ENCODE results near the gene HPS1.

Gene HPS1

DNA sequence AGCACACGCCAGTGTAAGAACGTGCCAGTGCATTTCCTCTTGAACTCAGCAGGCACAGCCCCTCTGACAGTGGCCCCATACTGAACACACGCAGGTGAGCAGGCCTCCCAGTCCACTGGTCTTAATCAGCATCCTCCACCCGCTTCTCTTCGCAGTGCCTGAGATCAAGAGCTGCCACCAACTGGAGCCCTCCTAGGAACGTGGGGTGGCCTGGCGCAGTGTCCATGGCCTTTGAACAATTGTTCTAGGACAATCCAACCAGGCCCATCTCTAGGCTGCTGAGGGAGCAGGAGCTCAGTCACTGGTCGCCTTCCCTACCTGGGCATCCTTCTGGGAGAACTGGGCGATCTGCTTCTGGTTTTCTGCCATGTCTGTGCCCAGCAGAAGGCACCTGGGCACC lies 47.0 kb downstream of the HPS1 start:
- 97% methylated on average over 8 of the region's 9 CpGs for WGBS (ENCODE audit: insufficient coverage)
- CTCF ChIA-PET: interaction anchor here (0.8 kb wide), 1 partner anchor 43 kb away, joined by 3 read pairs; no protein-coding TSS in a partner anchor
- no peaks in the 10 kb centered on the region for H3K9me3 ChIP-seq (ENCODE audit: control extremely low read depth in 1 of 5, control insufficient read depth in 4 of 5, insufficient read depth in 2 of 5, low read depth in 1 of 5, low read length in 4 of 5)
- DNase-seq: no peak
- POLR2A ChIA-PET: no interaction called here
- peaks cover 0 to 18% (median 7%) of the 10 kb centered on the region in 4 experiments for H3K36me3 ChIP-seq (ENCODE audit: control insufficient read depth in 4 of 4, insufficient read depth in 4 of 4, low read length in 3 of 4)
- no peak overlapping the region for H3K4me3 ChIP-seq (ENCODE audit: control insufficient read depth in 1 of 7, extremely low read depth in 1 of 7, insufficient read depth in 4 of 7, low read depth in 2 of 7, low read length in 6 of 7)
- no peak overlapping the region for H3K27ac ChIP-seq (ENCODE audit: insufficient read depth in 1 of 2, low read depth in 1 of 2, low read length in 2 of 2, poor library complexity in 1 of 2, severe bottlenecking in 2 of 2)
- H3K27me3 ChIP-seq (replicated peaks in 2 of 5; ENCODE audit: control insufficient read depth in 4 of 5, insufficient read depth in 5 of 5, low read length in 4 of 5): no peaks in the 10 kb centered on the region
- no peaks in the 10 kb centered on the region for H3K4me1 ChIP-seq (ENCODE audit: control extremely low read depth in 1 of 4, control insufficient read depth in 4 of 4, insufficient read depth in 4 of 4, low read length in 3 of 4)

DNA sequence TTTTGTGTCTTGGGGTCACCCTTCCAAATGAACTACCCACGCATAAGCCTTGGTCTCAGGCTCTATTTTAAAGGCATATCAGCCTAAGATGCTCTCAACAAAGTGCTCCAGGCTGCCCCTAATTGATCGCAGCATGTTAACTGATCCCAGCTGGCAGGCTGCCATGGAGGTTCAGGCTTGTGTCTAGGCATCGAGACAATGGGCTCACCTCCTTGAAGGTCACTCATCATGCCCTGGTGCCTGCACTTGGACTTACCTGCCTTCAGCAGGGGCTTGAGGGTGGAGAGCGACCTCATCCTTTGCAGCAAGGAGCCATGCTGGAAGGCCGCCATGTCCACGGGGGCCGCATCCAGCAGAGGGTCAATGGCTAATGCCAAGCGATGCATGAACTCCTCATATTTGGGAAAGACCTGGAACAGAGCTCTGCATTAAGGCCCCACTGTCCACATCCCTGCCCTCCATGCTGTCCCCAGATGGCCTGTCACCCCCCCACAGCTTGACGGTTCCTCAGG lies 49.6 kb downstream of the HPS1 start:
- ChIA-PET CTCF (interaction anchor here (1.3 to 2.2 kb wide), 3 partner anchors 9 to 28 kb away, joined by 3 to 5 read pairs (median 3); no protein-coding TSS in a partner anchor), POLR2A (no interaction called here)
- WGBS (ENCODE audit: insufficient coverage): 98% methylated on average over 8 of the region's 9 CpGs

DNA sequence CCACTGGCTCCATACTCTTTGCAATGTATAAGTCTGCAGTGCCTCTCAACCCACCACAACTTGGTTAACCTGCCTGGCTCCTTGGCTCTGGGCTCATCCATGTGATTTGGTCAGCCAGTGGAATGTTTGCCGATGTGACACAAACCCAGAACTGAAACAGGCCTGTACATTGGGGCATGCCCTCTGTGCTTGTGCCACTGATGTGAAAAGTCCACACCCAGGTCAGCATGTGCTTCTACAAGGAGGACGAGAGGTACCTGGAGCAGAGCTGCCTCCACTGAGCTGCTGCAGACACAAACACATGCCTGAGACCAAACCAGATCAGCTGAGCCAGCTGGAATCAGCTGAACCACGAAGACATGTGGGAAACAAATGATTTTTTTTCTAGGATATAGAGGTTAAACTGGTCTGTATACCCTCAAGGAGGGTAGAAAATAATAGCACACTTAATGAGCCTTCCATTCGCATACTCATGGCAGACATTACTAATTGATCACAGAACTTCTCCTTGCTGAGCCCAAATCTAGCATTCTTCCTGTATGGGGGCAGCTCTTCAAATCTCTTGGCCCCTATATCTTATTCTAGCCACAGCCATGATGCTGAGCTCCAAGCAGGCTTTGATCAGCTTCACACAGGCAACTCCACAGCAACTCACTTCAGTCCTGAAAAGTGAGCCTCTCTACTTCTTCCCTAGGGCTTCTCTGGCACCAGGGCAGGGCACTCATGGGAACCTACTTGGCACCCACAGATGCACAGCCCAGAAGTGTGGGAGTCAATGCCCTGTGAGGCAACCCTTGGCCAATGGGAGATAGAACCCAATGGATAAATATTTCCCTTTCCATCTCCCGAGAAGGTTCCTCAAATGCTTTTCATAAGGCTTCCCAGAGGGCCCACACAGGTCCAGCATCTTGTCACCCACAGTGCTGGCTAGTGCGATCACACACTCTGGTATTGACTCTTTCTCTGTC lies 50.4 kb downstream of the HPS1 start:
- H3K9me3 ChIP-seq (ENCODE audit: control extremely low read depth in 1 of 5, control insufficient read depth in 4 of 5, insufficient read depth in 2 of 5, low read depth in 1 of 5, low read length in 4 of 5): no peaks in the 10 kb centered on the region
- ChIA-PET POLR2A (no interaction called here), CTCF (interaction anchor here (0.7 to 1.4 kb wide), 4 partner anchors 12 to 29 kb away, joined by 3 read pairs; no protein-coding TSS in a partner anchor)
- H3K36me3 ChIP-seq (ENCODE audit: control insufficient read depth in 4 of 4, insufficient read depth in 4 of 4, low read length in 3 of 4): peaks cover 0 to 21% (median 4%) of the 10 kb centered on the region in 4 experiments
- H3K27me3 ChIP-seq (replicated peaks in 2 of 5; ENCODE audit: control insufficient read depth in 4 of 5, insufficient read depth in 5 of 5, low read length in 4 of 5): no peaks in the 10 kb centered on the region
- no peak for DNase-seq
- no peak overlapping the region for H3K27ac ChIP-seq (ENCODE audit: insufficient read depth in 1 of 2, low read depth in 1 of 2, low read length in 2 of 2, poor library complexity in 1 of 2, severe bottlenecking in 2 of 2)
- no peak overlapping the region for H3K4me3 ChIP-seq (ENCODE audit: control insufficient read depth in 1 of 7, extremely low read depth in 1 of 7, insufficient read depth in 4 of 7, low read depth in 2 of 7, low read length in 6 of 7)
- peaks cover 0 to 1% (median under 1%) of the 10 kb centered on the region in 4 experiments for H3K4me1 ChIP-seq (ENCODE audit: control extremely low read depth in 1 of 4, control insufficient read depth in 4 of 4, insufficient read depth in 4 of 4, low read length in 3 of 4)
- 96% methylated on average over 6 of the region's 6 CpGs for WGBS (ENCODE audit: insufficient coverage)

More for the DNA sequence above, 49.6 kb downstream of the HPS1 start:
- no peaks in the 10 kb centered on the region for H3K9me3 ChIP-seq (ENCODE audit: control extremely low read depth in 1 of 5, control insufficient read depth in 4 of 5, insufficient read depth in 2 of 5, low read depth in 1 of 5, low read length in 4 of 5)
- no peaks in the 10 kb centered on the region for H3K27me3 ChIP-seq (replicated peaks in 2 of 5; ENCODE audit: control insufficient read depth in 4 of 5, insufficient read depth in 5 of 5, low read length in 4 of 5)
- no peak overlapping the region for H3K4me3 ChIP-seq (ENCODE audit: control insufficient read depth in 1 of 7, extremely low read depth in 1 of 7, insufficient read depth in 4 of 7, low read depth in 2 of 7, low read length in 6 of 7)
- no peak overlapping the region for H3K27ac ChIP-seq (ENCODE audit: insufficient read depth in 1 of 2, low read depth in 1 of 2, low read length in 2 of 2, poor library complexity in 1 of 2, severe bottlenecking in 2 of 2)
- DNase-seq: no peak
- no peaks in the 10 kb centered on the region for H3K4me1 ChIP-seq (ENCODE audit: control extremely low read depth in 1 of 4, control insufficient read depth in 4 of 4, insufficient read depth in 4 of 4, low read length in 3 of 4)
- peaks cover 0 to 21% (median 4%) of the 10 kb centered on the region in 4 experiments for H3K36me3 ChIP-seq (ENCODE audit: control insufficient read depth in 4 of 4, insufficient read depth in 4 of 4, low read length in 3 of 4)

DNA sequence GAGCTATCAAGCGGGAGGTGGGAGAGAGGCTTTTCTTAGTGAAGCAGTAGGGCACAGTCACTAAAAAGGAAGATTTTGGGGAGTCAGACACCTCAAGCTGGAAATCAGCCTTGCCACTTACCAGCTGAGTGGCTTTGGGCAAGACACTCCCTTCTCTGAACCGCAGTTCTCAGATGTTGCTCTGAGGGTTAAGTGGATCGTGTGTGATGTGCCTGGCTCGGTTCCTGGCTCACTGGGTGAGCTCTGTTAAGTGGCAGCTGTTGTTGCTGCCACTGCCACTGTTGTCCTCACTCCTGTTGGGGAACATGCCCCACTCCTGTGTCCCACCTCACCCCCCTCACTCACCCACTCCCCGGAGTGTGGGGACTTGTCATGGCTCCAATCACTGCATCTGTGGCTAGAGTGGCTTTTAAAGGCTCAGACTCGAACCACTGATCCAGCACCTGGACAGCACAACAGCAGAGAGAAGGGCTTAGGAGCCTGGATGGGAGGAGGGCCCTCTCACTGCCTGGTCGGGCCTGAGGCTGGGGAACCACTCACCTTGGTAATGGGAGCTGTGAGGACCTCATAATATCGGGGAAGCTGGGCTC lies 51.8 kb downstream of the HPS1 start:
- H3K36me3 ChIP-seq (ENCODE audit: control insufficient read depth in 4 of 4, insufficient read depth in 4 of 4, low read length in 3 of 4): peaks cover 0 to 21% (median 4%) of the 10 kb centered on the region in 4 experiments
- ChIA-PET CTCF (interaction anchor here (1.2 kb wide), 1 partner anchor 9 kb away, joined by 3 read pairs; no protein-coding TSS in a partner anchor), POLR2A (interaction anchor here (0.7 kb wide), 1 partner anchor 100 kb away, joined by 3 read pairs; no protein-coding TSS in a partner anchor)
- H3K27ac ChIP-seq (ENCODE audit: insufficient read depth in 1 of 2, low read depth in 1 of 2, low read length in 2 of 2, poor library complexity in 1 of 2, severe bottlenecking in 2 of 2): no peak overlapping the region
- no peaks in the 10 kb centered on the region for H3K9me3 ChIP-seq (ENCODE audit: control extremely low read depth in 1 of 5, control insufficient read depth in 4 of 5, insufficient read depth in 2 of 5, low read depth in 1 of 5, low read length in 4 of 5)
- no peaks in the 10 kb centered on the region for H3K27me3 ChIP-seq (replicated peaks in 2 of 5; ENCODE audit: control insufficient read depth in 4 of 5, insufficient read depth in 5 of 5, low read length in 4 of 5)
- H3K4me3 ChIP-seq (ENCODE audit: control insufficient read depth in 1 of 7, extremely low read depth in 1 of 7, insufficient read depth in 4 of 7, low read depth in 2 of 7, low read length in 6 of 7): no peak overlapping the region
- H3K4me1 ChIP-seq (ENCODE audit: control extremely low read depth in 1 of 4, control insufficient read depth in 4 of 4, insufficient read depth in 4 of 4, low read length in 3 of 4): peaks cover 0 to 12% (median 8%) of the 10 kb centered on the region in 4 experiments
- 87% methylated on average over 7 of the region's 8 CpGs for WGBS (ENCODE audit: insufficient coverage)
- DNase-seq: no peak

DNA sequence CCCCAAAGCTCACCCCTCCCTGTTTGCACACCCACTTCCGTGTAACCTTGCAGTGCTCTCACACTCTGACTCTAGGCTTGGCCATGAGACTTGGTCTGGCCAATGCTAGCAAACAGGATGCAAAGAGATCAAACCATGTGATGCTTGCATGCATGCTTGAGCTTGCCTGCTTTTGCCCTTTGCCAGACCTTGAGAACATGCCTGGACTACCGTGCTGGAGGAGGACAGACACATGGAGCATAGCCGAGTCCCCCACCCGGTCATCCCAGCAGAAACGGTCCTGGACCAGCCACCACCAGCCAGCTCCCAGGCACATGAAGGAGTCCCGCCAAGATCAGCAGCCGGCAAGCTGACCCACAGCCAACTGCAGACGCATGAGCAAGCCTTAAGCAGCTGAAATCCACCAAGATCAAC lies 55.1 kb downstream of the HPS1 start:
- peaks cover 0 to 16% (median 4%) of the 10 kb centered on the region in 4 experiments for H3K36me3 ChIP-seq (ENCODE audit: control insufficient read depth in 4 of 4, insufficient read depth in 4 of 4, low read length in 3 of 4)
- no peak for DNase-seq
- WGBS (ENCODE audit: insufficient coverage): 93% methylated on average over 8 of the region's 8 CpGs
- H3K4me1 ChIP-seq (ENCODE audit: control extremely low read depth in 1 of 4, control insufficient read depth in 4 of 4, insufficient read depth in 4 of 4, low read length in 3 of 4): peaks cover 0 to 12% (median 8%) of the 10 kb centered on the region in 4 experiments
- ChIA-PET CTCF (interaction anchor here (0.5 to 1.5 kb wide), 2 partner anchors 34 to 1166 kb away, joined by 3 read pairs; no protein-coding TSS in a partner anchor), POLR2A (no interaction called here)
- no peaks in the 10 kb centered on the region for H3K27me3 ChIP-seq (replicated peaks in 2 of 5; ENCODE audit: control insufficient read depth in 4 of 5, insufficient read depth in 5 of 5, low read length in 4 of 5)
- H3K4me3 ChIP-seq (ENCODE audit: control insufficient read depth in 1 of 7, extremely low read depth in 1 of 7, insufficient read depth in 4 of 7, low read depth in 2 of 7, low read length in 6 of 7): no peak overlapping the region
- H3K27ac ChIP-seq (ENCODE audit: insufficient read depth in 1 of 2, low read depth in 1 of 2, low read length in 2 of 2, poor library complexity in 1 of 2, severe bottlenecking in 2 of 2): no peak overlapping the region
- no peaks in the 10 kb centered on the region for H3K9me3 ChIP-seq (ENCODE audit: control extremely low read depth in 1 of 5, control insufficient read depth in 4 of 5, insufficient read depth in 2 of 5, low read depth in 1 of 5, low read length in 4 of 5)

DNA sequence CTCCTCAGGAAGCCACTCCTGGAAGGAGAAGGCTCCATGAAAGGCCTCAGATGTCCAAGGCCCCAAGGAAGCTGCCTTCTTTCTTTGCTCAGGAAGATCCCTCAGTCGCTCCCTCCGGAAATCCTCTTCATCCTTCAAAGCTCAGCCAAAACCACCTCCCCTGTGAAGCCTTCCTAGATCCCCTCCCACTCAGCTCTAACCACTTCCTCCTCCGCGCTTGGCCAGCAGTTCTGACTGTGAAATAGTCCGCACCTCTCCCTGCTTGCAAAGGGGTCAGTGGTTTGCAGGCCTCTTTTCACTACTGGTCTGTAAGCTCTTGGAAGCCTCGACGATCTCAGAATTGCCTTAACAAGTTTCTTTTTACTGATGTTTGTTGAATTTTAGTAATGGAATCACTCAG lies 55.7 kb downstream of the HPS1 start:
- no peak overlapping the region for H3K27ac ChIP-seq (ENCODE audit: insufficient read depth in 1 of 2, low read depth in 1 of 2, low read length in 2 of 2, poor library complexity in 1 of 2, severe bottlenecking in 2 of 2)
- H3K9me3 ChIP-seq (ENCODE audit: control extremely low read depth in 1 of 5, control insufficient read depth in 4 of 5, insufficient read depth in 2 of 5, low read depth in 1 of 5, low read length in 4 of 5): no peaks in the 10 kb centered on the region
- DNase-seq: no peak
- CTCF ChIA-PET: interaction anchor here (0.5 to 1.5 kb wide), 2 partner anchors 34 to 1167 kb away, joined by 3 read pairs; no protein-coding TSS in a partner anchor
- H3K27me3 ChIP-seq (replicated peaks in 2 of 5; ENCODE audit: control insufficient read depth in 4 of 5, insufficient read depth in 5 of 5, low read length in 4 of 5): no peaks in the 10 kb centered on the region
- peaks cover 0 to 10% (median 4%) of the 10 kb centered on the region in 4 experiments for H3K36me3 ChIP-seq (ENCODE audit: control insufficient read depth in 4 of 4, insufficient read depth in 4 of 4, low read length in 3 of 4)
- H3K4me1 ChIP-seq (ENCODE audit: control extremely low read depth in 1 of 4, control insufficient read depth in 4 of 4, insufficient read depth in 4 of 4, low read length in 3 of 4): peaks cover 0 to 12% (median 8%) of the 10 kb centered on the region in 4 experiments
- WGBS (ENCODE audit: insufficient coverage): 57% methylated on average over 6 of the region's 7 CpGs
- POLR2A ChIA-PET: no interaction called here
- no peak overlapping the region for H3K4me3 ChIP-seq (ENCODE audit: control insufficient read depth in 1 of 7, extremely low read depth in 1 of 7, insufficient read depth in 4 of 7, low read depth in 2 of 7, low read length in 6 of 7)

All from common myeloid progenitor, CD34-positive (primary cell).